Epithelial cell of proximal tubule (primary cell): Measurements from ENCODE around the gene CAPN10. TPM values are rescaled to one million over a fixed set of nuclear protein-coding genes. Genes with fewer than 3 reads are reported as not detected.
A peak's percentile ranks its signal among the peaks of the same experiment; 100 is the strongest.

Experiments used
- DNase-seq: peaks from one replicate; pipeline ENCODE4 v3.0.0-alpha.2; 2011; ENCODE audit warnings: low read depth
- H3K4me3 ChIP-seq: 2 replicates; pipeline ENCODE4 v1.5.1; 2011; ENCODE audit warnings: low read depth, mild to moderate bottlenecking, low read length
- CTCF ChIP-seq: conservative IDR thresholded peaks from 2 replicates; pipeline ENCODE4 v1.5.1; 2012; ENCODE audit warnings: low read depth, mild to moderate bottlenecking, low read length
- total RNA-seq: library from RNA; depleted of rRNA; stranded (reverse); fragments of >200 nt; gene quantifications from 2 replicates; pipeline ENCODE4 v1.2.3, GENCODE V29; 2015

The CAPN10 gene
- total RNA-seq, 1 donor from 2014 or later = 31.9 TPM

- TF ChIP-seq CTCF = no peak
Measured at GRCh38 chr2:240639566-240639965, 53.0 kb downstream of the CAPN10 start.

DNA sequence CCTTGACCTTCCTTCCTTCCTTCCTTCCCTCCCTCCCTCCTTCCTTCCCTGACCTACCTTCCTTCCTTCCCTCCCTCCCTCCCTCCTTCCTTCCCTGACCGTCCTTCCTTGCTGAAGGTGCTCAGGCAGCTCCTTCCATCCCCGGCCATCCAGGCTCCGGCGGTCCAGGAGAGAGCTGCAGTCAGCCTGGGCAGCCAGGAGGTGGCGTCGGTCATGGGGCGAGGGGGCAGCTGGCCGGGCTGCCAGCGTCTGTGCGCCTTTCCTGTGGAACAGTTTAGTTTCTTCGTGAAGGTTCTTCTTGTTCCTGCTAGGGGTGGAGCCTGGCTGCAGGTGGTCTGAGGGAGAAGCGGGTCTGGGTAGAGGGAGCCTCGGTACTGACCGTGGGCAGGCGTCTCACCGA is 54.4 kb downstream of the CAPN10 start:
- no peak overlapping the region for H3K4me3 ChIP-seq
- no peak for DNase-seq
- peak; percentile 46 for TF ChIP-seq CTCF

More at GRCh38 chr2:240639566-240639965, 53.0 kb downstream of the CAPN10 start:
- no peak for DNase-seq
- no peak overlapping the region for H3K4me3 ChIP-seq

DNA sequence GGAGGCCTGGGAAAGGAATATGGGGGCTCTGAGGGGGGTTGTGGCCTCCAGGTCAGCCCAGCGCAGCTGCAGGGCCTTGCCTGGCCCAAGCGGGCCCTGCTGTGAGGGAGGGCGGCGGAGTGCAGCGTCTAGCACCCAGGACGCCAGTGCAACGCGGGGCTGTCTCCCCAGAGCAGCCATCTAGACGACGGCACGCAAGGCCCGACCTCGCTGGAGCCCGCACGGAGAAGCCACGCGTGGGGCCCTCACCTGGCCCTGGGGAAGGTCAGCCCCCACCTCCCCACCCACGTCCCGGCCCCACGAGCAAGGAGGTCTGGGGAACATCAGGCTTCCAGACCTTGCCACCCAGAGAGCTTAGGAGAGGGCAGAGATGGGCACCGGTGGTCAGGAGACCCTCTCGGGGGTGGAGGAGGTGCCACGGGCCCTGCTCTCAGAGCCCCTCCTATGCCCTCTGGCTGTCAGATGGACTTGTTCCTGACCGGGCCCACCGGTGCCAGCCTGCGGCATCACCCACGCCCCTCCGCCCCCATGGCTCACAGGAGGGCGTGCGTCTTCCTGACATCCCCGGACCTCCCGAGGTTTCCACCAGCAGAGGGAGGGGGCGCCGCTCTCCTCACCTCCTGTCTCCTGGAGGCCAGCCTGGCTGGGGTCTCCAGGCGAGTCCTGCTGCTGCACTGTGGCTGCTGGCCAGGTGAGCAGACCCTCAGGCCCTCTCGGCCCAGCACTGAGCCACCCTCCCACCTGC is 55.7 kb downstream of the CAPN10 start:
- H3K4me3 ChIP-seq = no peak overlapping the region
- TF ChIP-seq CTCF = no peak
- DNase-seq = no peak

DNA sequence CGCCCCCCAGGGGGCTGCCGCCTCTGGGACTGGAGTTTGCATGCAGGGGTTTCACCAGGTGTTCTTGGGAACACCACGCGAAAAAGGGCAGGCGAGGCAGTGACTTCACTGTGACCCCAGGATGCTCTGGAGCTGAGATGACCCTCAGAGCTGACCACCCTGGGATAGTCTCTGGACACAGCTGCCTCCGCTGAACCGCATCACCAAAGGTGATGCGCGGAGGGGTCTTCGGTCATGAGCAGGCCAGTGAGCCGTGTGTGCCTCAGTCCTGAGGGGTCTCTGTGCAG is 56.2 kb downstream of the CAPN10 start:
- no peak for TF ChIP-seq CTCF
- DNase-seq = no peak

GRCh38 chr2:240643093-240643810 is 56.7 kb downstream of the CAPN10 start:
- DNase-seq = no peak
- TF ChIP-seq CTCF = no peak
- H3K4me3 ChIP-seq = no peak overlapping the region

More for the DNA sequence above, 56.2 kb downstream of the CAPN10 start:
- H3K4me3 ChIP-seq = no peak overlapping the region

GRCh38 chr2:240643811-240644150 is 57.2 kb downstream of the CAPN10 start:
- H3K4me3 ChIP-seq = no peak overlapping the region
- TF ChIP-seq CTCF = no peak
- no peak for DNase-seq
